K562 (cell line): ENCODE data around the gene GPRIN1. TPM values are rescaled to one million over a fixed set of nuclear protein-coding genes. Genes with fewer than 3 reads are reported as not detected.

Source experiments
- ATAC-seq: fragments of 200-7000 bp; cut with Tn5 transposase; 3 replicates; pipeline ENCODE4 v1.9.1; 2020; ENCODE audit warnings: moderate library complexity
- BruUV-seq: library from RNA; stranded (reverse); fragments of 400-500 nt; replicated peaks from 2 replicates; lab custom pipeline; 2021; lab: Mats Ljungman, UMichigan
- CTCF ChIA-PET: fragments of 300-600 bp; formaldehyde crosslinking; extraction: SDS; loops from one replicate; lab custom pipeline; 2021; ENCODE audit warnings: low intra/inter-chr PET ratio; lab: Yijun Ruan, JAX
- POLR2A ChIA-PET: fragments of 300-600, 350-650 bp; sonication (Branson Sonifier 250); formaldehyde crosslinking; extraction: SDS; loops from one replicate; lab custom pipeline; 2021; ENCODE audit warnings: antibody characterized with exemption, inconsistent platforms; lab: Yijun Ruan, JAX
- DNase-seq, 4 experiments: peaks; one replicate each; pipeline versions ENCODE4 v3.0.0 to v3.0.0-alpha.2; 2011 to 2018; ENCODE audit warnings: low spot score in 3 of 4, mixed read lengths in 3 of 4; ENCODE audit errors: extremely low read depth in 1 of 4
- FAIRE-seq: peaks from 2 replicates; lab custom pipeline; 2011; peaks lifted over from hg19 to GRCh38; lab: Jason Lieb, UNC
- H2AFZ ChIP-seq: 2 replicates; pipeline ENCODE4 v1.6.0; 2011; ENCODE audit warnings: low read depth, low read length, control low read depth, inconsistent platforms
- H3K27ac ChIP-seq: fragments of 200-600 bp; 3 replicates; pipeline ENCODE4 v1.8.0; 2011; ENCODE audit warnings: low read depth, mild to moderate bottlenecking, control low read depth, inconsistent platforms, low read length, moderate library complexity, mixed read lengths; ENCODE audit errors: extremely low read depth
- H3K27me3 ChIP-seq, 2 experiments: fragments of 300-600 bp in 1 of 2; 2 replicates in 1 of 2; 3 replicates in 1 of 2; pipeline versions ENCODE4 v1.6.0 to v1.8.0; 2011; ENCODE audit warnings: inconsistent platforms in 2 of 2, low read length in 2 of 2, mild to moderate bottlenecking in 1 of 2, mixed read lengths in 1 of 2, moderate library complexity in 1 of 2; ENCODE audit not compliant: control insufficient read depth in 2 of 2, insufficient read depth in 2 of 2
- H3K36me3 ChIP-seq: fragments of 300-600 bp; 3 replicates; pipeline ENCODE4 v1.8.0; 2011; ENCODE audit warnings: mild to moderate bottlenecking, low read length, inconsistent platforms; ENCODE audit not compliant: control insufficient read depth, insufficient read depth
- H3K4me1 ChIP-seq, 2 experiments: fragments of 200-600 bp in 1 of 2; replicated peaks in 1 of 2; 2 replicates in 1 of 2; 3 replicates in 1 of 2; pipeline versions ENCODE4 v1.5.1 to v1.8.0; 2011; ENCODE audit warnings: inconsistent platforms in 2 of 2, low read length in 2 of 2, mild to moderate bottlenecking in 1 of 2, mixed read lengths in 1 of 2, moderate library complexity in 1 of 2; ENCODE audit not compliant: control insufficient read depth in 2 of 2, insufficient read depth in 2 of 2
- H3K4me2 ChIP-seq: 2 replicates; pipeline ENCODE4 v1.6.1; 2011; ENCODE audit warnings: low read length, control low read depth, inconsistent platforms, mixed read lengths; ENCODE audit not compliant: insufficient read depth
- H3K4me3 ChIP-seq: fragments of 200-600 bp; sonication (generic), shearing (Covaris generic); 2 replicates; pipeline ENCODE4 v1.5.1; 2016; ENCODE audit warnings: control low read depth, inconsistent platforms
- H3K79me2 ChIP-seq: fragments of 200-600 bp; 3 replicates; pipeline ENCODE4 v1.8.0; 2011; ENCODE audit warnings: low read length, inconsistent platforms; ENCODE audit not compliant: control insufficient read depth, insufficient read depth
- H3K9ac ChIP-seq, 2 experiments: 2 replicates each; pipeline versions ENCODE4 v1.6.0 to v1.6.1; 2011; ENCODE audit warnings: low read depth in 2 of 2, low read length in 2 of 2, control low read depth in 1 of 2, inconsistent platforms in 1 of 2, mild to moderate bottlenecking in 1 of 2, mixed read lengths in 1 of 2; ENCODE audit not compliant: insufficient read depth in 1 of 2
- H3K9me1 ChIP-seq: one replicate; pipeline ENCODE4 v1.6.0; 2011; ENCODE audit warnings: inconsistent platforms, mild to moderate bottlenecking, low read length, moderate library complexity; ENCODE audit not compliant: control insufficient read depth, insufficient read depth
- H3K9me3 ChIP-seq: replicated peaks from 2 replicates; pipeline ENCODE4 v1.5.1; 2011; ENCODE audit warnings: low read depth, low read length, inconsistent platforms; ENCODE audit not compliant: control insufficient read depth, insufficient read depth
- H4K20me1 ChIP-seq: replicated peaks from 2 replicates; pipeline ENCODE4 v1.6.1; 2011; ENCODE audit warnings: low read length, inconsistent platforms, mixed read lengths; ENCODE audit not compliant: control insufficient read depth, insufficient read depth
- BCOR ChIP-seq: fragments of 450-650 bp; IDR thresholded peaks from 2 replicates; pipeline ENCODE4 v1.6.1; 2016
- CEBPG ChIP-seq, 3 experiments: fragments of 200-800 bp in 1 of 3; sonication (Bioruptor generic) in 1 of 3; sonication (generic) in 1 of 3; formaldehyde crosslinking in 1 of 3; IDR thresholded peaks in 2 of 3; conservative IDR thresholded peaks in 1 of 3; 2 replicates each; pipeline versions ENCODE4 v1.6.1 to v1.8.0; 2016 to 2022; ENCODE audit warnings: missing compliant biosample characterization in 2 of 3, missing genetic modification characterization in 2 of 3, mild to moderate bottlenecking in 1 of 3, missing genetic modification reagents in 1 of 3
- CHD2 ChIP-seq: IDR thresholded peaks from 2 replicates; pipeline ENCODE4 v1.6.1; 2011; ENCODE audit warnings: low read depth, low read length
- ERF ChIP-seq: fragments of 450-650 bp; formaldehyde crosslinking; IDR thresholded peaks from 2 replicates; pipeline ENCODE4 v1.4.0; 2020; ENCODE audit warnings: mild to moderate bottlenecking, mixed read lengths
- FOSL1 ChIP-seq: fragments of 200-800 bp; sonication (Bioruptor generic); conservative IDR thresholded peaks from 2 replicates; pipeline ENCODE4 v1.6.1; 2016; ENCODE audit warnings: missing genetic modification characterization, missing compliant biosample characterization
- FOXA3 ChIP-seq, 2 experiments: fragments of 450-650 bp in 1 of 2; sonication (generic) in 1 of 2; formaldehyde crosslinking; IDR thresholded peaks in 1 of 2; conservative IDR thresholded peaks in 1 of 2; 2 replicates each; pipeline versions ENCODE4 v1.4.0 to v1.8.0; 2020 to 2022; ENCODE audit warnings: mild to moderate bottlenecking in 2 of 2, missing genetic modification reagents in 1 of 2
- FOXJ2 ChIP-seq: fragments of 200-800 bp; sonication (Bioruptor generic); IDR thresholded peaks from 2 replicates; pipeline ENCODE4 v1.6.1; 2016; ENCODE audit warnings: missing genetic modification characterization, missing compliant biosample characterization
- PCBP2 ChIP-seq: fragments of 200-400 bp; formaldehyde crosslinking; IDR thresholded peaks from 2 replicates; pipeline ENCODE4 v1.6.1; 2018; ENCODE audit warnings: low read length, low read depth, mild to moderate bottlenecking, moderate library complexity; ENCODE audit not compliant: poor library complexity, severe bottlenecking
- POLR2AphosphoS5 ChIP-seq: IDR thresholded peaks from 2 replicates; pipeline ENCODE4 v1.6.1; 2011; ENCODE audit warnings: mild to moderate bottlenecking, low read depth, low read length, moderate library complexity; ENCODE audit not compliant: control insufficient read depth, insufficient read depth
- RAD51 ChIP-seq: fragments of 450-650 bp; IDR thresholded peaks from 2 replicates; pipeline ENCODE4 v1.7.1; 2016; ENCODE audit warnings: low read depth, mild to moderate bottlenecking, borderline replicate concordance
- SMAD3 ChIP-seq: fragments of 450-650 bp; formaldehyde crosslinking; conservative IDR thresholded peaks from 2 replicates; pipeline ENCODE4 v1.4.0; 2020; ENCODE audit warnings: mild to moderate bottlenecking
- TCF3 ChIP-seq: sonication (generic); formaldehyde crosslinking; IDR thresholded peaks from 2 replicates; pipeline ENCODE4 v1.4.0; 2020; ENCODE audit warnings: mild to moderate bottlenecking, missing genetic modification reagents
- TRIM24 ChIP-seq, 2 experiments: fragments of 450-650 bp; IDR thresholded peaks; 2 replicates each; pipeline ENCODE4 v1.6.1; 2016
- ZC3H8 ChIP-seq: fragments of 450-650 bp; IDR thresholded peaks from 2 replicates; pipeline ENCODE4 v1.6.1; 2017
- ZFPM2 ChIP-seq: fragments of 250-450 bp; sonication (Bioruptor Pico); IDR thresholded peaks from 2 replicates; pipeline ENCODE4 v1.5.1; 2022; ENCODE audit warnings: mild to moderate bottlenecking
- WGBS: fragments of 100-300 bp; shearing (Covaris generic); methylation state at CpG from one replicate; pipeline ENCODE4 v1.1.6; 2016; ENCODE audit warnings: low coverage, mixed read lengths; ENCODE audit not compliant: insufficient coverage; ENCODE audit errors: missing lambda C conversion rate; 5-methylcytosine and 5-hydroxymethylcytosine counted together
- in situ Hi-C: fragments of 300-500 bp; cut with MboI; formaldehyde crosslinking; loops from 4 replicates; pipeline ENCODE4 v1.15.0; 2018; ENCODE audit warnings: inconsistent platforms, mixed read lengths
- intact Hi-C: fragments of 100-400 bp; cut with micrococcal nuclease; formaldehyde crosslinking; loops from 2 replicates; pipeline ENCODE4 v1.14.2; 2022
- polyA plus RNA-seq, 8 experiments: library from polyadenylated mRNA; depleted of rRNA in 4 of 8; stranded (reverse) in 5 of 8; unstranded in 3 of 8; fragments of >200 nt; fragmentation: Nextera tagmentation in 2 of 8; fragmentation: Illumina TruSeq in 1 of 8; extraction: Ambion mirVana in 2 of 8; extraction: Trizol in 1 of 8; gene quantifications; 2 replicates each; pipeline versions ENCODE4 v1.2.1 to v1.2.3, GENCODE V29; 2011 to 2014; ENCODE audit warnings: inconsistent platforms in 1 of 8, missing spikeins in 1 of 8
- total RNA-seq, 7 experiments: library from RNA; depleted of rRNA in 6 of 7; stranded (reverse); fragments of >200 nt in 6 of 7; fragmentation: Illumina TruSeq in 2 of 7; extraction: Trizol in 2 of 7; gene quantifications; 2 replicates each; pipeline versions ENCODE4 v1.2.1 to v1.2.3, GENCODE V29; 2011 to 2021; ENCODE audit warnings: low replicate concordance in 1 of 7
- TF ChIP-seq, protein P1 (sequence below): fragments of 250-450 bp; sonication (Bioruptor Pico); IDR thresholded peaks from 2 replicates; pipeline ENCODE4 v1.4.0; 2020
- TF ChIP-seq, protein P2 (sequence below): sonication (generic); formaldehyde crosslinking; IDR thresholded peaks from 2 replicates; pipeline ENCODE4 v1.8.0; 2022; ENCODE audit warnings: mild to moderate bottlenecking, missing genetic modification reagents
- TF ChIP-seq, protein P3 (sequence below): sonication (generic); formaldehyde crosslinking; IDR thresholded peaks from 2 replicates; pipeline ENCODE4 v1.8.1; 2023; ENCODE audit warnings: mild to moderate bottlenecking, missing genetic modification reagents, moderate library complexity

GPRIN1 gene
- total and polyA plus RNA-seq, 9 of the 15 experiments (the other 6 are each of a cell fraction or from before 2014, with no cell fraction given) = 0.15 to 11.6 (median 4.4) TPM

DNA sequence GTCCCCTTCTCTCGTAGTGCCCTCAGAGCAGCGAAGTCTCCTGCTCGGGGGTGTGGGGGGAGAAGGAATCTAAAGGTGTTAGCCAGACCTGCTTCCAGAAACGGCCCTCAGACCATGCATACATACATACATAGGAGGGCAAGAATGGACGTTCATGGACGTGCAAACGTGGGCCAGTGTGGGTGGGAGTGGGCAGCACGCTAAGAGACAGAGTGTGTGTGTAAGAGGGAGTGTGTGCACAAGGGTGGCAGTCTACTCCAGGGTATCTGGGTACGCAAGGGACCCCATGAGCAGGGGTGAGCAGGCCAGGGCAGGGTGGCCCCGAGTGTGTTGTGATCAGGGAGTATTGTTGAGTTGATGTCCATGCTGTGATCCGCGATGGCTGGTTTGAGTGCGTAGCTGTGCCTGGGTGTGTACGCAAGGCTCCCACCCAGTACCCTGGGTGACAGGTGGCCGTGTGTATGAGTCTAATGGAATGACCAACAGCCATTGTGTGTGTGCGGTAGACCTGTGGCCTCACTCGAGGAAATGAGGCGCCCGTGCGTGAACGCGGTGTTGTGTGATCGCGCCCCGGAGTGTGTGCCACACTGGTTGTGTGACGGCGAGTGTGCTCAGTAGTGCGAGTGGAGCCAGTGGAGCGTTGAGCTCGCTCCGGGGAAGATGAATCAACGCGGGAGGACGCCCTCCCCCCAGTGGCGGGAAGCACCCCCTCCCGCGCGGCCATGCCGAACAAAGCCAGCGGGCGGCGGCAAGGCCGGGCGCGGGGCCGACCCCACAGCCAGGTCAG lies 826 bp downstream of the GPRIN1 start:
- ATAC-seq (no peak; the same call in 2 of the 3 replicates), DNase-seq (peak in 1 of 4 experiments; percentile 52), FAIRE-seq (no peak)
- ChIA-PET POLR2A (interaction anchor here (0.7 kb wide), 2 partner anchors 8 to 44 kb away, joined by 3 read pairs; no protein-coding TSS in a partner anchor), CTCF (interaction anchor here (1.5 kb wide), 1 partner anchor 193 kb away, joined by 3 read pairs; the partner anchor contains the start of gene CLTB)
- intact Hi-C loops (no loop called here), in situ Hi-C loops (no loop called here)
- no peaks in the 10 kb centered on the region for H3K9me3 ChIP-seq
- peak overlapping the region in 1 of 2 experiments; percentile 90; a peak in 3 of 4 replicates for H3K9ac ChIP-seq
- peaks cover 9% of the 10 kb centered on the region for H3K9me1 ChIP-seq
- peak overlapping the region; percentile 68 for H2AFZ ChIP-seq
- H3K4me2 ChIP-seq = peak overlapping the region; percentile 83
- peaks cover 34% of the 10 kb centered on the region for H4K20me1 ChIP-seq
- peaks cover 2% of the 10 kb centered on the region; the same call in 1 of the 3 replicates for H3K79me2 ChIP-seq
- 37% methylated on average over 31 of the region's 46 CpGs for WGBS
- H3K27me3 ChIP-seq = peaks cover 0 to 6% of the 10 kb centered on the region in 2 experiments; a peak in 1 of 5 replicates
- BruUV-seq = no TSS peak
- no peak overlapping the region; the same call in 1 of the 3 replicates for H3K27ac ChIP-seq
- peak overlapping the region; percentile 63 for H3K4me3 ChIP-seq
- H3K4me1 ChIP-seq = peaks cover 23 to 30% of the 10 kb centered on the region in 2 experiments; a peak in 4 of 5 replicates
- H3K36me3 ChIP-seq = peaks cover 3% of the 10 kb centered on the region; the same call in 2 of the 3 replicates
- TF ChIP-seq FOSL1 (tag) (no peak), TRIM24 (IDR thresholded peaks at IDR 0.05) (0 out of 4 replicates have a peak, but pooled peaks of 1 of the 2 experiments have one; percentile 18), ERF (CRISPR knock-in tag) (no peak), BCOR (no peak), PCBP2 (no peak), CHD2 (peak; percentile 27; the same call in 1 of the 2 replicates), ZC3H8 (no peak), ZFPM2 (CRISPR knock-in tag) (no peak), SMAD3 (no peak), RAD51 (no peak), FOXJ2 (tag) (no peak), FOXA3 (CRISPR knock-in tag; conservative IDR thresholded peaks at IDR 0.05 in 1 of 2, IDR thresholded peaks at IDR 0.05 in 1 of 2) (peak in 1 of 2 experiments; percentile 50; a peak in 1 of 4 replicates), TCF3 (no peak), POLR2AphosphoS5 (no peak), CEBPG (CRISPR knock-in tag; IDR thresholded peaks at IDR 0.05) (0 out of 2 replicates have a peak, but pooled peaks have one; percentile 19), CEBPG (tag; conservative IDR thresholded peaks at IDR 0.05 in 1 of 2, IDR thresholded peaks at IDR 0.05 in 1 of 2) (no peak)
- TF ChIP-seq, protein P1, sequence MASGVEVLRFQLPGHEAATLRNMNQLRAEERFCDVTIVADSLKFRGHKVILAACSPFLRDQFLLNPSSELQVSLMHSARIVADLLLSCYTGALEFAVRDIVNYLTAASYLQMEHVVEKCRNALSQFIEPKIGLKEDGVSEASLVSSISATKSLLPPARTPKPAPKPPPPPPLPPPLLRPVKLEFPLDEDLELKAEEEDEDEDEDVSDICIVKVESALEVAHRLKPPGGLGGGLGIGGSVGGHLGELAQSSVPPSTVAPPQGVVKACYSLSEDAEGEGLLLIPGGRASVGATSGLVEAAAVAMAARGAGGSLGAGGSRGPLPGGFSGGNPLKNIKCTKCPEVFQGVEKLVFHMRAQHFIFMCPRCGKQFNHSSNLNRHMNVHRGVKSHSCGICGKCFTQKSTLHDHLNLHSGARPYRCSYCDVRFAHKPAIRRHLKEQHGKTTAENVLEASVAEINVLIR (CRISPR knock-in tag) = no peak
- TF ChIP-seq, protein P2, sequence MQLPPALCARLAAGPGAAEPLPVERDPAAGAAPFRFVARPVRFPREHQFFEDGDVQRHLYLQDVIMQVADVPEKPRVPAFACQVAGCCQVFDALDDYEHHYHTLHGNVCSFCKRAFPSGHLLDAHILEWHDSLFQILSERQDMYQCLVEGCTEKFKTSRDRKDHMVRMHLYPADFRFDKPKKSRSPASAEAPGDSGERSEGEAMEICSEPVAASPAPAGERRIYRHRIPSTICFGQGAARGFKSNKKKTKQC (CRISPR knock-in tag) = 0 out of 2 replicates have a peak, but pooled peaks have one; percentile 22
- TF ChIP-seq, protein P3, sequence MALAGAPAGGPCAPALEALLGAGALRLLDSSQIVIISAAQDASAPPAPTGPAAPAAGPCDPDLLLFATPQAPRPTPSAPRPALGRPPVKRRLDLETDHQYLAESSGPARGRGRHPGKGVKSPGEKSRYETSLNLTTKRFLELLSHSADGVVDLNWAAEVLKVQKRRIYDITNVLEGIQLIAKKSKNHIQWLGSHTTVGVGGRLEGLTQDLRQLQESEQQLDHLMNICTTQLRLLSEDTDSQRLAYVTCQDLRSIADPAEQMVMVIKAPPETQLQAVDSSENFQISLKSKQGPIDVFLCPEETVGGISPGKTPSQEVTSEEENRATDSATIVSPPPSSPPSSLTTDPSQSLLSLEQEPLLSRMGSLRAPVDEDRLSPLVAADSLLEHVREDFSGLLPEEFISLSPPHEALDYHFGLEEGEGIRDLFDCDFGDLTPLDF (CRISPR knock-in tag) = no peak
